ENCODE results near the gene KATNAL1. TPM values are rescaled to one million over a fixed set of nuclear protein-coding genes. Genes with fewer than 3 reads are reported as not detected.

Gene KATNAL1
- total RNA-seq, 2 experiments from 2014 or later, result 8.6 to 9.0 TPM

DNA sequence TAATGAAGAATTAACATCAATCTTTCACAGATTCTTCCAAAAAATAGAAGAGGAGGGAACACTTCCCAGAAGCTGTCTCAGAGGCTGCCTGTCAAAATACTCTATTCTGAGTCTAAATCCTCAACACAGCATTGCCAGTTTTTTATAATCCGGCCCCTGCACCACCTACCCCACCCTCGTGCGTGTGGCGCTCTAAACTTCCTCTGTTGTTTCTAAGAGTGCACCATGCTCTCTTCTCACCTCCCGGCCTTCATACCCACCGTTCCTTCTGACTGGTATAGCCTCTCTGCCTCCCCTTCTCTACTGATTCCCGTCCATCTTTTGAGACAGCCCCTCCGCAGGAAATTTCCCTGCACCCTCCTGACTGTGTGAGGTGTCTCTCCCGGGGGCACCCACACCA, 136.8 kb downstream of the KATNAL1 start:
- Mint-ChIP-seq H3K4me3 (no peak overlapping the region), H3K27ac (no peak overlapping the region), H3K36me3 (ENCODE audit: low read depth) (no peaks in the 10 kb centered on the region), H3K9me3 (no peaks in the 10 kb centered on the region), H3K4me1 (ENCODE audit: low read depth) (peaks cover 20% of the 10 kb centered on the region), H3K27me3 (no peaks in the 10 kb centered on the region)
- intact Hi-C loops (cut with micrococcal nuclease), result no loop called here
- POLR2A ChIA-PET, result interaction anchor here (0.7 kb wide), 1 partner anchor 12 kb away, joined by 3 read pairs; no protein-coding TSS in a partner anchor
- TF ChIP-seq, protein P1, sequence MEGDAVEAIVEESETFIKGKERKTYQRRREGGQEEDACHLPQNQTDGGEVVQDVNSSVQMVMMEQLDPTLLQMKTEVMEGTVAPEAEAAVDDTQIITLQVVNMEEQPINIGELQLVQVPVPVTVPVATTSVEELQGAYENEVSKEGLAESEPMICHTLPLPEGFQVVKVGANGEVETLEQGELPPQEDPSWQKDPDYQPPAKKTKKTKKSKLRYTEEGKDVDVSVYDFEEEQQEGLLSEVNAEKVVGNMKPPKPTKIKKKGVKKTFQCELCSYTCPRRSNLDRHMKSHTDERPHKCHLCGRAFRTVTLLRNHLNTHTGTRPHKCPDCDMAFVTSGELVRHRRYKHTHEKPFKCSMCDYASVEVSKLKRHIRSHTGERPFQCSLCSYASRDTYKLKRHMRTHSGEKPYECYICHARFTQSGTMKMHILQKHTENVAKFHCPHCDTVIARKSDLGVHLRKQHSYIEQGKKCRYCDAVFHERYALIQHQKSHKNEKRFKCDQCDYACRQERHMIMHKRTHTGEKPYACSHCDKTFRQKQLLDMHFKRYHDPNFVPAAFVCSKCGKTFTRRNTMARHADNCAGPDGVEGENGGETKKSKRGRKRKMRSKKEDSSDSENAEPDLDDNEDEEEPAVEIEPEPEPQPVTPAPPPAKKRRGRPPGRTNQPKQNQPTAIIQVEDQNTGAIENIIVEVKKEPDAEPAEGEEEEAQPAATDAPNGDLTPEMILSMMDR (IDR thresholded peaks at IDR 0.05), result no peak
- CTCF ChIA-PET, result no interaction called here
- no peak for DNase-seq
- no peak for ATAC-seq

DNA sequence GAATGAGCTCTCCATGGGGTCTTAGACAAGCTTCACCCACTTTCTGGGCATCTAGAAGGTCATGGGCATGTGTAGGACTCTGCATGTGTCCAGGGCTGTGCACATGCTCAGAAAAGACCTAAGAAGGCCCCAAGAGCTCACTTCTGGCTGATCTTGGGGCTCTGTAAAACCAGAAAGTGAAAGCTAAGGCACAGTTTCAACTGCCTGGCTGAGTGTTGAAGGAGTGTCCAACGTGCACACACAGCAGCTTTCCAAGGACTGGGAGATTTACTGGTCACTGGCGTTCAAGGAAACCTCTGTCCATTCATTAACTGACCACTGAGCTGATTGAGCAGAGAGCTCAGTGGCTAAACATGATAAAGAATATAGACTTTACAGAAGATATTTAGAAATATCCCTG, 137.9 kb downstream of the KATNAL1 start:
- CTCF ChIA-PET, result interaction anchor here (1.2 to 1.4 kb wide), 4 partner anchors 8 to 57 kb away, joined by 3 to 14 read pairs (median 4); no protein-coding TSS in a partner anchor
- ATAC-seq (no peak), DNase-seq (no peak)
- Mint-ChIP-seq H3K36me3 (ENCODE audit: low read depth) (no peaks in the 10 kb centered on the region), H3K4me1 (ENCODE audit: low read depth) (peaks cover 20% of the 10 kb centered on the region), H3K27me3 (no peaks in the 10 kb centered on the region), H3K27ac (no peak overlapping the region), H3K9me3 (no peaks in the 10 kb centered on the region), H3K4me3 (no peak overlapping the region)
- POLR2A ChIA-PET, result interaction anchor here (0.7 to 1.3 kb wide), 3 partner anchors 22 to 448 kb away, joined by 3 to 4 read pairs (median 3); no protein-coding TSS in a partner anchor
- intact Hi-C loops (cut with micrococcal nuclease), result no loop called here
- TF ChIP-seq, protein P1 (IDR thresholded peaks at IDR 0.05), result no peak

DNA sequence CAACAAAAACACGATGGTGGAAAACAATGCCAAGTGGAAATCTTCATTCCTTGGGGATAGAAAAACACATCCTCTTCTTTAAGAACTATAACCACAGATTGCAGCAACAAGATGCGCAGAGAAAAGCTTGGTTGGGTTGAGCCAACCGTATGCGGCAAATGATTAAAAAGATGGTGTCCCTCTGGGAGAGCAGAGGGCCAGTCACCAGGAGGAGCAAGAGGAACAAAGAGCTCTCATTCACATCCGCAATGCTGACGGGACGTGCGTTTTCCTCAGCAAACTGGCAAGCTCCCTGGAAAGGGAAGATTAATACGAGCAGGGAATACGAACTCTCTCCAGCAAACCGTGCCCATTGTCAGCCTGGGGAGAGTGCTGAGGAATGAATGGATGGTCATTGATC, 141.6 kb downstream of the KATNAL1 start:
- ChIA-PET POLR2A (interaction anchor here (1.4 kb wide), 1 partner anchor 33 kb away, joined by 4 read pairs; no protein-coding TSS in a partner anchor), CTCF (interaction anchor here (6.4 kb wide), 1 partner anchor 33 kb away, joined by 32 read pairs; no protein-coding TSS in a partner anchor)
- H3K36me3 Mint-ChIP-seq (ENCODE audit: low read depth), result no peaks in the 10 kb centered on the region
- H3K27ac Mint-ChIP-seq, result no peak overlapping the region
- no peak for ATAC-seq
- H3K9me3 Mint-ChIP-seq, result peaks cover 5% of the 10 kb centered on the region
- peaks cover 11% of the 10 kb centered on the region for H3K4me1 Mint-ChIP-seq (ENCODE audit: low read depth)
- no peak overlapping the region for H3K4me3 Mint-ChIP-seq
- TF ChIP-seq, protein P1 (IDR thresholded peaks at IDR 0.05), result no peak
- intact Hi-C loops (cut with micrococcal nuclease), result no loop called here
- no peak for DNase-seq
- no peaks in the 10 kb centered on the region for H3K27me3 Mint-ChIP-seq

DNA sequence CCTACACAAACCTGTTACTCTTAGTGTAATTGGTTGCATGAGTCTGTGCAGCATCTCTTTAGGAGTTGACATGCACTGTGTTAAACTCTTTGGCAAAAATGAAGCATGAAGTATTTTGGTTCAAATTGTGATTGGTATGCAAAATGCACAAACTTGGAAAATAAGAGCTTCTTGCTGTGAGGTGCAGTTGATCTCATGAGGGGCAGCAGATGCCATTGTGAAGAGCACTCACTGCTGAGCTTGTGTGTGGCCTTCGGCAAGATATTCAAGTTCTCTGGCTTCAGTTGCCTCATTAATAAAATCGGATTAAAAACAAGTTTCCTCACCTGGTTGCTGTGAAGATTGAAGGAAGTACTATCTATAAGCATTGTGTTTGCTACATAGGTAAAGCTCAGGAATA, 142.3 kb downstream of the KATNAL1 start:
- H3K9me3 Mint-ChIP-seq, result peaks cover 5% of the 10 kb centered on the region
- no peak for ATAC-seq
- ChIA-PET CTCF (interaction anchor here (6.4 kb wide), 1 partner anchor 32 kb away, joined by 32 read pairs; no protein-coding TSS in a partner anchor), POLR2A (interaction anchor here (1.4 kb wide), 1 partner anchor 32 kb away, joined by 4 read pairs; no protein-coding TSS in a partner anchor)
- no peaks in the 10 kb centered on the region for H3K27me3 Mint-ChIP-seq
- no peak for DNase-seq
- H3K36me3 Mint-ChIP-seq (ENCODE audit: low read depth), result no peaks in the 10 kb centered on the region
- no peak overlapping the region for H3K4me3 Mint-ChIP-seq
- intact Hi-C loops (cut with micrococcal nuclease), result no loop called here
- peaks cover 10% of the 10 kb centered on the region for H3K4me1 Mint-ChIP-seq (ENCODE audit: low read depth)
- H3K27ac Mint-ChIP-seq, result no peak overlapping the region
- TF ChIP-seq, protein P1 (IDR thresholded peaks at IDR 0.05), result no peak

DNA sequence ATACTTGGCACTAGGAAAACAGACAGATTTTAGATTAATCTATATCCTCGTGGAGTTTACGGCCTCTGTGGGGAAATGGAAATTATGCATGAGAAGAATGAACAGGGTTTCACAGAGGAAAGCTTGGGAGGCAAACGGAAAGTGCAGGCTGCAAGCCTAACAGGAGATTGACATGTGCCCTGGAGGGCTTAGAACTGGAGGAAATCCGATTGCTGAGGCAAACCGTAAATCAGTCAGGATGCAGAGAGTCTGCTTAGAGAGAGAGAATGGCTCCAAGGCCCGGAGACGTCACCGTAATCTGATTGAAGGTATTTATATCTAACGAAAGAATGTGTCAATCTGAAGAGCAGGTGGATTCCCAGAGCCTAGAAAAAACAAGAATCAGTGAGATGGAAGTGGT, 143.2 kb downstream of the KATNAL1 start:
- Mint-ChIP-seq H3K4me1 (ENCODE audit: low read depth) (peaks cover 13% of the 10 kb centered on the region), H3K27ac (no peak overlapping the region), H3K36me3 (ENCODE audit: low read depth) (no peaks in the 10 kb centered on the region), H3K9me3 (peaks cover 5% of the 10 kb centered on the region), H3K27me3 (no peaks in the 10 kb centered on the region), H3K4me3 (no peak overlapping the region)
- DNase-seq, result no peak
- ATAC-seq, result no peak
- intact Hi-C loops (cut with micrococcal nuclease), result no loop called here
- CTCF ChIA-PET, result interaction anchor here (6.4 kb wide), 1 partner anchor 31 kb away, joined by 32 read pairs; no protein-coding TSS in a partner anchor
- POLR2A ChIA-PET, result no interaction called here
- TF ChIP-seq, protein P1 (IDR thresholded peaks at IDR 0.05), result no peak

Data from activated CD8-positive, alpha-beta T cell treated with anti-CD3 and anti-CD28 coated beads for 36 hours (primary cell).